K562 (cell line): ENCODE results near the gene GPX6. TPM values are rescaled to one million over a fixed set of nuclear protein-coding genes. Genes with fewer than 3 reads are reported as not detected.

Source experiments
- CHD4 ChIP-seq: fragments of 200-600 bp; sonication (generic); IDR thresholded peaks from 3 replicates; pipeline ENCODE4 v1.6.1; 2012; ENCODE audit warnings: low read depth, mild to moderate bottlenecking, mixed read lengths, low read length, inconsistent platforms; ENCODE audit not compliant: insufficient read depth, insufficient replicate concordance, poor library complexity, severe bottlenecking
- FOXA1 ChIP-seq: fragments of 450-650 bp; IDR thresholded peaks from 2 replicates; pipeline ENCODE4 v1.6.1; 2016; ENCODE audit warnings: mild to moderate bottlenecking, borderline replicate concordance
- GTF2E2 ChIP-seq: fragments of 200-800 bp; sonication (Bioruptor generic); IDR thresholded peaks from 2 replicates; pipeline ENCODE4 v1.6.1; 2016; ENCODE audit warnings: missing genetic modification characterization, missing compliant biosample characterization
- HOXB6 ChIP-seq: fragments of 250-450 bp; sonication (Bioruptor Pico); IDR thresholded peaks from 2 replicates; pipeline ENCODE4 v1.5.1; 2022; ENCODE audit warnings: mild to moderate bottlenecking, borderline replicate concordance
- JUND ChIP-seq, 2 experiments: IDR thresholded peaks; 2 replicates in 1 of 2; 3 replicates in 1 of 2; pipeline ENCODE4 v1.6.1; 2011; ENCODE audit warnings: borderline replicate concordance in 2 of 2, low read depth in 2 of 2, low read length in 2 of 2, improper control_type of control experiment in 1 of 2, missing biosample characterization in 1 of 2, missing genetic modification characterization in 1 of 2, missing genetic modification reagents in 1 of 2
- MCM2 ChIP-seq: fragments of 450-650 bp; IDR thresholded peaks from 2 replicates; pipeline ENCODE4 v1.6.1; 2017; ENCODE audit warnings: low read depth, mild to moderate bottlenecking
- MECOM ChIP-seq: fragments of 250-450 bp; sonication (Bioruptor Pico); IDR thresholded peaks from 2 replicates; pipeline ENCODE4 v1.8.0; 2022; ENCODE audit warnings: inconsistent platforms
- RCOR1 ChIP-seq, 2 experiments: IDR thresholded peaks; 2 replicates each; pipeline ENCODE4 v1.6.1; 2012; ENCODE audit warnings: low read depth in 2 of 2, low read length in 2 of 2, borderline replicate concordance in 1 of 2, improper control_type of control experiment in 1 of 2
- ZNF507 ChIP-seq: conservative IDR thresholded peaks from 2 replicates; pipeline ENCODE4 v1.6.1; 2017; ENCODE audit warnings: missing genetic modification characterization, missing compliant biosample characterization
- ZNF830 ChIP-seq: fragments of 250-450 bp; sonication (Bioruptor Pico); IDR thresholded peaks from 2 replicates; pipeline ENCODE4 v1.5.0; 2021; ENCODE audit warnings: mild to moderate bottlenecking
- polyA plus RNA-seq, 8 experiments: library from polyadenylated mRNA; depleted of rRNA in 4 of 8; stranded (reverse) in 5 of 8; unstranded in 3 of 8; fragments of >200 nt; fragmentation: Nextera tagmentation in 2 of 8; fragmentation: Illumina TruSeq in 1 of 8; extraction: Ambion mirVana in 2 of 8; extraction: Trizol in 1 of 8; gene quantifications; 2 replicates each; pipeline versions ENCODE4 v1.2.1 to v1.2.3, GENCODE V29; 2011 to 2014; ENCODE audit warnings: inconsistent platforms in 1 of 8, missing spikeins in 1 of 8
- total RNA-seq, 7 experiments: library from RNA; depleted of rRNA in 6 of 7; stranded (reverse); fragments of >200 nt in 6 of 7; fragmentation: Illumina TruSeq in 2 of 7; extraction: Trizol in 2 of 7; gene quantifications; 2 replicates each; pipeline versions ENCODE4 v1.2.1 to v1.2.3, GENCODE V29; 2011 to 2021; ENCODE audit warnings: low replicate concordance in 1 of 7
- TF ChIP-seq, protein P1 (sequence below): fragments of 200-800 bp; sonication (Bioruptor generic); IDR thresholded peaks from 2 replicates; pipeline ENCODE4 v1.6.1; 2016; ENCODE audit warnings: missing genetic modification characterization, missing compliant biosample characterization
- TF ChIP-seq, protein P2 (sequence below): fragments of 250-450 bp; sonication (Bioruptor Pico); IDR thresholded peaks from 2 replicates; pipeline ENCODE4 v1.5.0; 2021
- TF ChIP-seq, protein P3 (sequence below), 2 experiments: fragments of 450-650 bp in 1 of 2; sonication (generic) in 1 of 2; formaldehyde crosslinking in 1 of 2; IDR thresholded peaks in 1 of 2; conservative IDR thresholded peaks in 1 of 2; 2 replicates each; pipeline versions ENCODE4 v1.6.1 to v1.8.1; 2016 to 2023; ENCODE audit warnings: mild to moderate bottlenecking in 2 of 2, moderate library complexity in 2 of 2, inconsistent platforms in 1 of 2, missing genetic modification reagents in 1 of 2
- TF ChIP-seq, protein P4 (sequence below): fragments of 450-650 bp; IDR thresholded peaks from 2 replicates; pipeline ENCODE4 v1.7.1; 2018; ENCODE audit warnings: mild to moderate bottlenecking, low read depth; ENCODE audit not compliant: partially characterized antibody
- TF ChIP-seq, protein P5 (sequence below): sonication (generic); formaldehyde crosslinking; IDR thresholded peaks from 2 replicates; pipeline ENCODE4 v1.8.0; 2022; ENCODE audit warnings: missing genetic modification reagents, mild to moderate bottlenecking, moderate library complexity, borderline replicate concordance

The GPX6 gene
- total and polyA plus RNA-seq, 9 of the 15 experiments (the other 6 are each of a cell fraction or from before 2014, with no cell fraction given), result not detected

DNA sequence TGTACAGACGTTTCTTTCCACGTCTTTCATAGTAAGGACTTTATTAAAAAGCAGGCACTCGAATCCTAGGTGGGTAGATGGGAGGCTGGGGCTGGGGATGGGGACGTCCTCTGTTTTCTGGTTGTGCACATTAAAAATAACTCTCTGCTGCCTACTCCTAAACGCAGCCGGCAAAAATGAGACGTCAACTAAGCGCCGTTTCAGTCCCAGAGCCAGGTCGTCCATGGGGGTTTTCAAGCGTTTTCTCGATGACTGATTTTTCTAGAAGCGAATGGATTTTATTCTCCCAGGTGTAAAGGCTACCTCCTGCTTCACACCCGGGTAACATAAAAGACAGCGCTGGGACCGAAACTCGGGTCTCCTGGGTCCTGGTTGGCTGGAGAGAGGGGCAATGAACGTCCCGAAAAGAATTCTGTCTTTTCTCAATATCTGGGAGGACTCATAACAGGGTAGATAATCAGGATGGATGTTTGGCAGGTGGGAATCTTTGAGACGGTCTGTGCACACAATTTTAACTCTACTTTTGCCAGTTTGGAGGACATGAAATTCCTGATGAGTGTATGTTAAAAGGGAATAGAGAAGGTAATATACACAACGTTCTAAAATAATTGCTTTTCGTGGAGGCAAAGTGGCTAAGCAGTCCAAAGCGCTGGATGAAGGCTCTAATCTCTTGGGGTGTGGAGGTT is 25.2 kb downstream of the GPX6 start (continued):
- TF ChIP-seq, protein P1, sequence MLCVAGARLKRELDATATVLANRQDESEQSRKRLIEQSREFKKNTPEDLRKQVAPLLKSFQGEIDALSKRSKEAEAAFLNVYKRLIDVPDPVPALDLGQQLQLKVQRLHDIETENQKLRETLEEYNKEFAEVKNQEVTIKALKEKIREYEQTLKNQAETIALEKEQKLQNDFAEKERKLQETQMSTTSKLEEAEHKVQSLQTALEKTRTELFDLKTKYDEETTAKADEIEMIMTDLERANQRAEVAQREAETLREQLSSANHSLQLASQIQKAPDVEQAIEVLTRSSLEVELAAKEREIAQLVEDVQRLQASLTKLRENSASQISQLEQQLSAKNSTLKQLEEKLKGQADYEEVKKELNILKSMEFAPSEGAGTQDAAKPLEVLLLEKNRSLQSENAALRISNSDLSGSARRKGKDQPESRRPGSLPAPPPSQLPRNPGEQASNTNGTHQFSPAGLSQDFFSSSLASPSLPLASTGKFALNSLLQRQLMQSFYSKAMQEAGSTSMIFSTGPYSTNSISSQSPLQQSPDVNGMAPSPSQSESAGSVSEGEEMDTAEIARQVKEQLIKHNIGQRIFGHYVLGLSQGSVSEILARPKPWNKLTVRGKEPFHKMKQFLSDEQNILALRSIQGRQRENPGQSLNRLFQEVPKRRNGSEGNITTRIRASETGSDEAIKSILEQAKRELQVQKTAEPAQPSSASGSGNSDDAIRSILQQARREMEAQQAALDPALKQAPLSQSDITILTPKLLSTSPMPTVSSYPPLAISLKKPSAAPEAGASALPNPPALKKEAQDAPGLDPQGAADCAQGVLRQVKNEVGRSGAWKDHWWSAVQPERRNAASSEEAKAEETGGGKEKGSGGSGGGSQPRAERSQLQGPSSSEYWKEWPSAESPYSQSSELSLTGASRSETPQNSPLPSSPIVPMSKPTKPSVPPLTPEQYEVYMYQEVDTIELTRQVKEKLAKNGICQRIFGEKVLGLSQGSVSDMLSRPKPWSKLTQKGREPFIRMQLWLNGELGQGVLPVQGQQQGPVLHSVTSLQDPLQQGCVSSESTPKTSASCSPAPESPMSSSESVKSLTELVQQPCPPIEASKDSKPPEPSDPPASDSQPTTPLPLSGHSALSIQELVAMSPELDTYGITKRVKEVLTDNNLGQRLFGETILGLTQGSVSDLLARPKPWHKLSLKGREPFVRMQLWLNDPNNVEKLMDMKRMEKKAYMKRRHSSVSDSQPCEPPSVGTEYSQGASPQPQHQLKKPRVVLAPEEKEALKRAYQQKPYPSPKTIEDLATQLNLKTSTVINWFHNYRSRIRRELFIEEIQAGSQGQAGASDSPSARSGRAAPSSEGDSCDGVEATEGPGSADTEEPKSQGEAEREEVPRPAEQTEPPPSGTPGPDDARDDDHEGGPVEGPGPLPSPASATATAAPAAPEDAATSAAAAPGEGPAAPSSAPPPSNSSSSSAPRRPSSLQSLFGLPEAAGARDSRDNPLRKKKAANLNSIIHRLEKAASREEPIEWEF (CRISPR knock-in tag), result no peak
- TF ChIP-seq MCM2, result no peak
- peak; percentile 20 for TF ChIP-seq CHD4
- TF ChIP-seq ZNF507 (tag), result no peak
- TF ChIP-seq, protein P2, sequence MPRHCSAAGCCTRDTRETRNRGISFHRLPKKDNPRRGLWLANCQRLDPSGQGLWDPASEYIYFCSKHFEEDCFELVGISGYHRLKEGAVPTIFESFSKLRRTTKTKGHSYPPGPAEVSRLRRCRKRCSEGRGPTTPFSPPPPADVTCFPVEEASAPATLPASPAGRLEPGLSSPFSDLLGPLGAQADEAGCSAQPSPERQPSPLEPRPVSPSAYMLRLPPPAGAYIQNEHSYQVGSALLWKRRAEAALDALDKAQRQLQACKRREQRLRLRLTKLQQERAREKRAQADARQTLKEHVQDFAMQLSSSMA (CRISPR knock-in tag), result no peak
- TF ChIP-seq, protein P3, sequence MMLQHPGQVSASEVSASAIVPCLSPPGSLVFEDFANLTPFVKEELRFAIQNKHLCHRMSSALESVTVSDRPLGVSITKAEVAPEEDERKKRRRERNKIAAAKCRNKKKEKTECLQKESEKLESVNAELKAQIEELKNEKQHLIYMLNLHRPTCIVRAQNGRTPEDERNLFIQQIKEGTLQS (IDR thresholded peaks at IDR 0.05), result no peak
- TF ChIP-seq, protein P3 (CRISPR knock-in tag; conservative IDR thresholded peaks at IDR 0.05), result peak; percentile 22; the same call in 1 of the 2 replicates
- TF ChIP-seq RCOR1 (IDR thresholded peaks at IDR 0.05; ENCODE audit: borderline replicate concordance in 1 of 2, low read depth in 2 of 2, low read length in 2 of 2), result no peak
- TF ChIP-seq, protein P4, sequence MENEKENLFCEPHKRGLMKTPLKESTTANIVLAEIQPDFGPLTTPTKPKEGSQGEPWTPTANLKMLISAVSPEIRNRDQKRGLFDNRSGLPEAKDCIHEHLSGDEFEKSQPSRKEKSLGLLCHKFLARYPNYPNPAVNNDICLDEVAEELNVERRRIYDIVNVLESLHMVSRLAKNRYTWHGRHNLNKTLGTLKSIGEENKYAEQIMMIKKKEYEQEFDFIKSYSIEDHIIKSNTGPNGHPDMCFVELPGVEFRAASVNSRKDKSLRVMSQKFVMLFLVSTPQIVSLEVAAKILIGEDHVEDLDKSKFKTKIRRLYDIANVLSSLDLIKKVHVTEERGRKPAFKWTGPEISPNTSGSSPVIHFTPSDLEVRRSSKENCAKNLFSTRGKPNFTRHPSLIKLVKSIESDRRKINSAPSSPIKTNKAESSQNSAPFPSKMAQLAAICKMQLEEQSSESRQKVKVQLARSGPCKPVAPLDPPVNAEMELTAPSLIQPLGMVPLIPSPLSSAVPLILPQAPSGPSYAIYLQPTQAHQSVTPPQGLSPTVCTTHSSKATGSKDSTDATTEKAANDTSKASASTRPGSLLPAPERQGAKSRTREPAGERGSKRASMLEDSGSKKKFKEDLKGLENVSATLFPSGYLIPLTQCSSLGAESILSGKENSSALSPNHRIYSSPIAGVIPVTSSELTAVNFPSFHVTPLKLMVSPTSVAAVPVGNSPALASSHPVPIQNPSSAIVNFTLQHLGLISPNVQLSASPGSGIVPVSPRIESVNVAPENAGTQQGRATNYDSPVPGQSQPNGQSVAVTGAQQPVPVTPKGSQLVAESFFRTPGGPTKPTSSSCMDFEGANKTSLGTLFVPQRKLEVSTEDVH, result no peak
- TF ChIP-seq ZNF830 (CRISPR knock-in tag), result no peak
- no peak for TF ChIP-seq HOXB6
- no peak for TF ChIP-seq FOXA1
- TF ChIP-seq, protein P5, sequence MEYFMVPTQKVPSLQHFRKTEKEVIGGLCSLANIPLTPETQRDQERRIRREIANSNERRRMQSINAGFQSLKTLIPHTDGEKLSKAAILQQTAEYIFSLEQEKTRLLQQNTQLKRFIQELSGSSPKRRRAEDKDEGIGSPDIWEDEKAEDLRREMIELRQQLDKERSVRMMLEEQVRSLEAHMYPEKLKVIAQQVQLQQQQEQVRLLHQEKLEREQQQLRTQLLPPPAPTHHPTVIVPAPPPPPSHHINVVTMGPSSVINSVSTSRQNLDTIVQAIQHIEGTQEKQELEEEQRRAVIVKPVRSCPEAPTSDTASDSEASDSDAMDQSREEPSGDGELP (CRISPR knock-in tag), result no peak
- TF ChIP-seq JUND (IDR thresholded peaks at IDR 0.05; ENCODE audit: borderline replicate concordance, low read depth, low read length), result no peak
- no peak for TF ChIP-seq JUND (tag; IDR thresholded peaks at IDR 0.05; ENCODE audit: borderline replicate concordance, low read depth, low read length)
- TF ChIP-seq MECOM, result 0 out of 2 replicates have a peak, but pooled peaks have one; percentile 47
- peak; percentile 9; the same call in 1 of the 2 replicates for TF ChIP-seq GTF2E2
